Activated CD8-positive, alpha-beta memory T cell treated with anti-CD3 and anti-CD28 coated beads for 1 hour (primary cell): Measurements from ENCODE around the gene HEPACAM.

Experiments
- DNase-seq, 2 donors: peaks; one replicate each; pipeline ENCODE4 v3.0.0-alpha.2; 2020; ENCODE audit warnings: low read depth in 1 of 2; ENCODE audit errors: extremely low read depth in 1 of 2

The HEPACAM gene

DNA sequence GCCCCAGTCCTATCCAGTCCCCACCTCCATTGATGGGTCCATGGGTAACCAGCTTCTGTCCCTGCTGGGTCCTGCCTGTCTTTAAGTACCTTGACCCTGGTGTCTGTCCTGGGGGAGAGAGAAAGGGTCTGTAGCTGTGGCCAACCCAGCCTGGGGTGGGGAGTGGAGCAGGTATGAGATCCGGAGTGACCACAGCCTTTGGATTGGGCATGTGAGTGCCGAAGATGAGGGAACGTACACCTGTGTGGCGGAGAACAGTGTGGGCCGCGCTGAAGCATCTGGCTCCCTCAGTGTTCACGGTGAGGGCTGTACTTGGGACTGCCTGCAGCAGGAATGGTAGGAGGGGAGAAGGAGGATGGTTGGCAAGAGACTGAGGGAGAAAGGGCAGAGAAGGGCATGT is 65.4 kb downstream of the HEPACAM start:
- DNase-seq, result no peak

DNA sequence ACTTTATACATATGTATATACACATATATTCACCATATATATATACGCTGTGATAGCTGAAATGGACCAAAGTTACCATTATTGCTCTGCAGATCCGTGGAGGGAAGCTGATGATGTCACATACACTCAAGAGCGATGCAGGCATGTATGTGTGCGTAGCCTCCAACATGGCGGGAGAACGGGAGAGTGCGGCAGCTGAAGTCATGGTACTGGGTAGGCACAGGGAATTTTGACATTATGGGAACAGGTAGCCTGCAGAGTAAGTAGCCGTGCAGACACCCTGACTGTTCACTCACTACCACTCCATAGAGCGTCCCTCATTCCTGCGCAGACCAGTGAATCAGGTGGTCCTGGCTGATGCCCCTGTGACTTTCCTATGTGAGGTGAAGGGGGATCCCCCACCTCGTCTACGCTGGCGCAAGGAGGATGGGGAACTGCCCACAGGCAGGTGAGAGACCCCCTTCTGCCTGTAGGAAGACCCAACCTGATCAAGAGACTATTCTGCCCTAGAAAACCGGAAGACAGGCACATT is 65.9 kb downstream of the HEPACAM start:
- no peak for DNase-seq

DNA sequence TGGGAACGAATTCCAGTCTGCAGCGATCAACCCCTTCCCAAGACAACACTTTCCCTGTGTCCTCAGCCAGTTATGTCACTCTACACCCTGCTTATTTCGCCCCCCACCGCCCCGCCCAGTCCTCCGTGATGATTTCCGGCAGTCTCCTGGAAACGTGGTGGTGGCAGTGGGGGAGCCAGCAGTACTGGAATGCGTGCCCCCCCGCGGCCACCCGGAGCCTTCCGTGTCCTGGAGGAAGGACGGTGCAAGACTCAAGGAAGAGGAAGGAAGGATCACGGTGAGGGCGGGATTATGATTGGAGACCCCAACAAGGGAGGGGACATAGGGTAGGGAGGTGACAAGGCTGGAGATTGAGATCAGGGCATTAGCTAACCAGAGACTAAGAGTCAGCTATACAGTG is 66.5 kb downstream of the HEPACAM start:
- no peak for DNase-seq
